Breast epithelium (tissue), 4 donors: Measurements from ENCODE around the gene JUND. TPM values are rescaled to one million over a fixed set of nuclear protein-coding genes. Genes with fewer than 3 reads are reported as not detected.

Experiments
- DNase-seq, 2 donors: peaks; one replicate each; pipeline ENCODE4 v3.0.0-alpha.2; 2019; ENCODE audit warnings: low spot score in 2 of 2
- H3K27ac ChIP-seq, 2 donors: fragments of 200-600 bp; sonication (generic) in 1 of 2; one replicate each; pipeline ENCODE4 v1.5.1; 2016 to 2019; ENCODE audit warnings: mild to moderate bottlenecking in 1 of 2
- H3K27me3 ChIP-seq, 2 donors: fragments of 200-600 bp; sonication (generic) in 1 of 2; one replicate each; pipeline versions ENCODE4 v1.5.1 to v1.6.0; 2017 to 2019; ENCODE audit warnings: control low read depth in 1 of 2, mild to moderate bottlenecking in 1 of 2
- H3K36me3 ChIP-seq: fragments of 200-600 bp; one replicate; pipeline ENCODE4 v1.5.1; 2019
- H3K4me1 ChIP-seq, 2 donors: fragments of 200-600 bp; sonication (generic); one replicate each; pipeline ENCODE4 v1.5.1; 2016 to 2019; ENCODE audit warnings: control low read depth in 1 of 2
- H3K4me3 ChIP-seq, 3 donors: fragments of 200-600 bp; sonication (generic); 1 replicate in 2 of 3; 2 replicates in 1 of 3; pipeline ENCODE4 v1.5.1; 2016 to 2019; ENCODE audit warnings: mild to moderate bottlenecking in 3 of 3, moderate library complexity in 2 of 3
- H3K9me3 ChIP-seq, 2 donors: fragments of 200-600 bp; sonication (generic) in 1 of 2; one replicate each; pipeline ENCODE4 v1.5.1; 2016 to 2019; ENCODE audit warnings: control low read depth in 1 of 2
- CTCF ChIP-seq, 3 donors: fragments of 450-650 bp; IDR thresholded peaks; one replicate each; pipeline ENCODE4 v1.5.1; 2016 to 2017; ENCODE audit warnings: antibody characterized with exemption in 3 of 3, mild to moderate bottlenecking in 3 of 3, moderate library complexity in 3 of 3
- POLR2A ChIP-seq: fragments of 450-650 bp; IDR thresholded peaks from one replicate; pipeline ENCODE4 v1.6.1; 2016; ENCODE audit warnings: antibody characterized with exemption, mild to moderate bottlenecking, moderate library complexity
- POLR2AphosphoS5 ChIP-seq, 3 donors: sonication (generic); formaldehyde crosslinking; IDR thresholded peaks; one replicate each; pipeline ENCODE4 v1.6.1; 2017; ENCODE audit warnings: antibody characterized with exemption in 3 of 3
- intact Hi-C: fragments of 100-400 bp; cut with DNase I; formaldehyde crosslinking; loops from one replicate; pipeline ENCODE4 v1.15.1; 2023; ENCODE audit warnings: low total_unique reads
- total RNA-seq, 3 donors: library from RNA; depleted of rRNA; stranded (reverse); fragments of >200 nt; gene quantifications; one replicate each; pipeline ENCODE4 v1.1.0, GENCODE V29; 2016

JUND gene
- total RNA-seq, 3 donors from 2014 or later, result 325 to 833 (median 602) TPM

GRCh38 chr19:18300930-18301717 is 19.7 kb upstream of the JUND start:
- no peaks in the 10 kb centered on the region for H3K36me3 ChIP-seq
- no peaks in the 10 kb centered on the region for H3K9me3 ChIP-seq
- no peak for DNase-seq
- intact Hi-C loops, result no loop called here
- no peak for TF ChIP-seq POLR2A
- TF ChIP-seq POLR2AphosphoS5 (IDR thresholded peaks at IDR 0.05), result peak in 1 of 3 donors; percentile 13
- no peak for TF ChIP-seq CTCF (IDR thresholded peaks at IDR 0.05)
- peaks cover 6 to 7% of the 10 kb centered on the region in 2 donors for H3K4me1 ChIP-seq
- no peaks in the 10 kb centered on the region for H3K27me3 ChIP-seq
- no peak overlapping the region for H3K4me3 ChIP-seq
- H3K27ac ChIP-seq, result peak overlapping the region; percentile 31 to 65

DNA sequence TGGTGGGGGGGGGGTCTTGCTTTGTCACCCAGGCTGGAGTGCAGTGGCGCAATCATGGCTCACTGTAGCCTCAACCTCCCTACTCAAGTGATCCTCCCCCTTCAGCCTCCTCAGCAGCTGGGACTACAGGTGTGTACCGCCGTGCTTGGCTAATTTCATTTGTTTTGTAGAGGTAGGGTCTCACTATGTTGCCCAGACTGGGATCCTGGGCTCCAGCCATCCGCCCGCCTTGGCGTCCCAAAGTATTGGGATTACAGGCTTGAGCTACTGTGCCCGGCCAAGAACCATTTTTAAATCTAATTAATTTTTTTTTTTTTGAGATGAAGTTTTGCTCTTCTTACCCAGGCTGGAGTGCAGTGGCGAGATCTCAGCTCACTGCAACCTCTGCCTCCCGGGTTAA is 18.2 kb upstream of the JUND start:
- Histone ChIP-seq H3K36me3 (no peaks in the 10 kb centered on the region), H3K9me3 (no peaks in the 10 kb centered on the region), H3K27ac (no peak overlapping the region), H3K4me1 (peaks cover 0 to 3% of the 10 kb centered on the region in 2 donors), H3K27me3 (no peaks in the 10 kb centered on the region), H3K4me3 (no peak overlapping the region)
- TF ChIP-seq CTCF (IDR thresholded peaks at IDR 0.05), result no peak
- no peak for TF ChIP-seq POLR2AphosphoS5 (IDR thresholded peaks at IDR 0.05)
- TF ChIP-seq POLR2A, result no peak
- no peak for DNase-seq
- intact Hi-C loops, result loop anchor here (5.0 kb wide), 1 partner anchor 1637 kb away; the partner anchor contains the start of genes SMIM7 and TMEM38A

DNA sequence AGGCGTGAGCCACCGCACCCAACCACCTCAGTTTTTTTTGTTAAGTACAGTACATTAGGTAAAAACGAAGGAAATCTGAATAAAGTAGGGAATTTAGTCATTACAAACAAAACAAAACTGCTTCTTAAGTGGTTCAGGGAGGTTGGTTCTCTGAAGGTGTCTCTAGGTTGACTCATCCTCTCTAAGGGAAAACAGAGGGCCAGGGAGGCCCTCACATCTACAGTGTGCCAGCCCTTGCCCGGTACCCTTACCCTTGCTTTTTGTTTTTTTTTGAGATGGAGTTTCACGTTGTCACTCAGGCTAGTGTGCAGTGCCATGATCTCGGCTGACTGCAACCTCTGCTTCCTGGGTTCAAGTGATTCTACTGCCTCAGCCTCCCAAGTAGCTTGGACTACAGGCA is 17.2 kb upstream of the JUND start:
- Histone ChIP-seq H3K4me1 (peaks cover 0 to 3% of the 10 kb centered on the region in 2 donors), H3K27ac (no peak overlapping the region), H3K27me3 (no peaks in the 10 kb centered on the region), H3K4me3 (no peak overlapping the region), H3K36me3 (no peaks in the 10 kb centered on the region), H3K9me3 (no peaks in the 10 kb centered on the region)
- DNase-seq, result no peak
- no peak for TF ChIP-seq CTCF (IDR thresholded peaks at IDR 0.05)
- TF ChIP-seq POLR2A, result no peak
- TF ChIP-seq POLR2AphosphoS5 (IDR thresholded peaks at IDR 0.05), result no peak
- intact Hi-C loops, result loop anchor here (5.0 kb wide), 1 partner anchor 1636 kb away; the partner anchor contains the start of genes SMIM7 and TMEM38A

DNA sequence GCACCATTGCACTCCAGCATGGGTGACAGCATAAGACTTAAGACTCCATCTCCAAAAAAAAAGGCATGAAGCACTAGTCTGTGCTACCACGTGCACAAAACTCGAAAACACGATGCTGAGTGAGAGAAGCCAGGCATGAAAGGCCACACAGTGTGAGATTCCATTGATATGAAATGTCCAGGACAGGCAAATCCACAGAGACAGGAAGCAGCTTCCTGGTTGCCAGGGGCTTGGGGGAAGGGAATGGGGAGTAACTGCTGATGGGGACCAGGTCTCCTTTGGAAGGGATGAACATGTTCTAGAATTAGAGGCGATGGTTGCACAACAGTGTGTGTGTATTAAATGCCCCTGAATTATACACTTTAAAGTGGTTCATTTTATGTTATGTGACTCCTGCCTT is 15.9 kb upstream of the JUND start:
- intact Hi-C loops, result loop anchor here (5.0 kb wide), 1 partner anchor 1635 kb away; the partner anchor contains the start of genes SMIM7 and TMEM38A
- peaks cover 0 to 3% of the 10 kb centered on the region in 2 donors for H3K4me1 ChIP-seq
- no peaks in the 10 kb centered on the region for H3K27me3 ChIP-seq
- no peak for DNase-seq
- no peaks in the 10 kb centered on the region for H3K36me3 ChIP-seq
- no peaks in the 10 kb centered on the region for H3K9me3 ChIP-seq
- H3K27ac ChIP-seq, result no peak overlapping the region
- TF ChIP-seq POLR2AphosphoS5 (IDR thresholded peaks at IDR 0.05) (no peak), CTCF (IDR thresholded peaks at IDR 0.05) (no peak), POLR2A (no peak)
- H3K4me3 ChIP-seq, result no peak overlapping the region

- intact Hi-C loops, result loop anchor here (5.0 kb wide), 1 partner anchor 1633 kb away; the partner anchor contains the start of genes SMIM7 and TMEM38A
- DNase-seq, result no peak
- Histone ChIP-seq H3K9me3 (no peaks in the 10 kb centered on the region), H3K36me3 (no peaks in the 10 kb centered on the region), H3K27me3 (no peaks in the 10 kb centered on the region), H3K4me1 (no peaks in the 10 kb centered on the region), H3K27ac (peak overlapping the region in 1 of 2 donors; percentile 99), H3K4me3 (no peak overlapping the region)
- TF ChIP-seq POLR2AphosphoS5 (IDR thresholded peaks at IDR 0.05), result no peak
- no peak for TF ChIP-seq CTCF (IDR thresholded peaks at IDR 0.05)
- no peak for TF ChIP-seq POLR2A
Measured at GRCh38 chr19:18295034-18295451, 13.6 kb upstream of the JUND start.
